ENCODE measurements around the gene LIN7C.

DNA sequence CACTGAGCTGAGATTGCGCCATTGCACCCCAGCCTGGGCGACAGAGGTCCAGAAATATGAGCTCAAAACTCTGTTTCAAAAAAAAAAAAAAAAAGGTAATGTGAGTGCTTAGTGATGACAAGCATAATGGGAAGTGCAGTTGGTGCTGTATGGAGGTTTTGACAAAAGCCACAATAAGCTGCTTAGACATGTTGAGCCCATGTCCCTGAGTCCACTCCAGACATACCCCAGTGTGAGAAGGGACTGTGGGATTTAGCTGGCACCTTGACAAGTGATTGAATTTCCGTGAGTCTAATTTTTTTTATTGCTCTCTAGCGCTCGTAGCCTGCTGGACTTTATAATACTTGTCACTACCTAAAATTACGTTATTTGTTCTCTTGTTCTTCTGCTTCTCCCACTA, 18.9 kb downstream of the LIN7C start:
- TF ChIP-seq, protein P1, sequence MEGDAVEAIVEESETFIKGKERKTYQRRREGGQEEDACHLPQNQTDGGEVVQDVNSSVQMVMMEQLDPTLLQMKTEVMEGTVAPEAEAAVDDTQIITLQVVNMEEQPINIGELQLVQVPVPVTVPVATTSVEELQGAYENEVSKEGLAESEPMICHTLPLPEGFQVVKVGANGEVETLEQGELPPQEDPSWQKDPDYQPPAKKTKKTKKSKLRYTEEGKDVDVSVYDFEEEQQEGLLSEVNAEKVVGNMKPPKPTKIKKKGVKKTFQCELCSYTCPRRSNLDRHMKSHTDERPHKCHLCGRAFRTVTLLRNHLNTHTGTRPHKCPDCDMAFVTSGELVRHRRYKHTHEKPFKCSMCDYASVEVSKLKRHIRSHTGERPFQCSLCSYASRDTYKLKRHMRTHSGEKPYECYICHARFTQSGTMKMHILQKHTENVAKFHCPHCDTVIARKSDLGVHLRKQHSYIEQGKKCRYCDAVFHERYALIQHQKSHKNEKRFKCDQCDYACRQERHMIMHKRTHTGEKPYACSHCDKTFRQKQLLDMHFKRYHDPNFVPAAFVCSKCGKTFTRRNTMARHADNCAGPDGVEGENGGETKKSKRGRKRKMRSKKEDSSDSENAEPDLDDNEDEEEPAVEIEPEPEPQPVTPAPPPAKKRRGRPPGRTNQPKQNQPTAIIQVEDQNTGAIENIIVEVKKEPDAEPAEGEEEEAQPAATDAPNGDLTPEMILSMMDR (IDR thresholded peaks at IDR 0.05) = no peak
- no peak for TF ChIP-seq POLR2A (IDR thresholded peaks at IDR 0.05)
- no peak for TF ChIP-seq EP300 (IDR thresholded peaks at IDR 0.05)
